Bronchial epithelial cell (primary cell): ENCODE results near the gene HSD17B12. TPM values are rescaled to one million over a fixed set of nuclear protein-coding genes. Genes with fewer than 3 reads are reported as not detected.
A peak's percentile ranks its signal among the peaks of the same experiment; 100 is the strongest.

ENCODE experiments used
- DNase-seq: peaks from one replicate; pipeline ENCODE4 v3.0.0-alpha.2; 2010; ENCODE audit warnings: low read depth
- FAIRE-seq: peaks from 2 replicates; lab custom pipeline; 2011; peaks lifted over from hg19 to GRCh38; lab: Jason Lieb, UNC
- H3K27me3 ChIP-seq: 2 replicates; pipeline ENCODE4 v1.5.1; 2011; ENCODE audit warnings: low read length; ENCODE audit not compliant: control insufficient read depth, insufficient read depth
- H3K36me3 ChIP-seq: 2 replicates; pipeline ENCODE4 v1.5.1; 2011; ENCODE audit warnings: low read length; ENCODE audit not compliant: control insufficient read depth, insufficient read depth
- H3K4me3 ChIP-seq: 2 replicates; pipeline ENCODE4 v1.5.1; 2011; ENCODE audit warnings: mild to moderate bottlenecking, low read depth, low read length, control low read depth
- total RNA-seq: library from RNA; depleted of rRNA; stranded (reverse); fragments of >200 nt; gene quantifications from 2 replicates; pipeline ENCODE4 v1.2.1, GENCODE V29; 2014
- TF ChIP-seq, protein P1 (sequence below): IDR thresholded peaks from 2 replicates; pipeline ENCODE4 v1.5.1; 2011; ENCODE audit warnings: mild to moderate bottlenecking, moderate library complexity, low read length, control low read depth, inconsistent platforms; ENCODE audit not compliant: insufficient read depth, severe bottlenecking

Gene HSD17B12
- total RNA-seq, 1 donor from 2014 or later = 103 TPM

DNA sequence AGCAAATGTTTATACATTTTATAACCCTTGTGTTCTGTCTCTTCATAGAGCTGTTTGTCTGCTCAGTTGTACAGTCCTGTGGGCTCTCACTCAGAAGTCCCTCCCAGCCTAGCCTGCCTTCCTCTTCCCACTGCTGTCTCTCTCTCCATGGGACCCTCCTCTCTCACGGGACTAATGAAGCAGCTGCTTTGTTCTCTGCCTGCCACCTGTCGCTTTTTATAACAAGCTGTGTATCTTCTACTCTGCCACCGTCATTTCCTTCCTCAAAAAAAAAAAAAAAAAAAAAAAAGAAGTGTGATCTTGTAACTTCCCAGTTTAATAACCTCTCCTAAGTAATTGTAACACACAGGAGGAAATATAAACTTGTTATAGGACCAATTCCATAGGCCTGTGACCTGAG is 107.9 kb downstream of the HSD17B12 start:
- no peak for DNase-seq
- Histone ChIP-seq H3K4me3 (no peak overlapping the region), H3K27me3 (no peaks in the 10 kb centered on the region), H3K36me3 (no peaks in the 10 kb centered on the region)
- TF ChIP-seq, protein P1, sequence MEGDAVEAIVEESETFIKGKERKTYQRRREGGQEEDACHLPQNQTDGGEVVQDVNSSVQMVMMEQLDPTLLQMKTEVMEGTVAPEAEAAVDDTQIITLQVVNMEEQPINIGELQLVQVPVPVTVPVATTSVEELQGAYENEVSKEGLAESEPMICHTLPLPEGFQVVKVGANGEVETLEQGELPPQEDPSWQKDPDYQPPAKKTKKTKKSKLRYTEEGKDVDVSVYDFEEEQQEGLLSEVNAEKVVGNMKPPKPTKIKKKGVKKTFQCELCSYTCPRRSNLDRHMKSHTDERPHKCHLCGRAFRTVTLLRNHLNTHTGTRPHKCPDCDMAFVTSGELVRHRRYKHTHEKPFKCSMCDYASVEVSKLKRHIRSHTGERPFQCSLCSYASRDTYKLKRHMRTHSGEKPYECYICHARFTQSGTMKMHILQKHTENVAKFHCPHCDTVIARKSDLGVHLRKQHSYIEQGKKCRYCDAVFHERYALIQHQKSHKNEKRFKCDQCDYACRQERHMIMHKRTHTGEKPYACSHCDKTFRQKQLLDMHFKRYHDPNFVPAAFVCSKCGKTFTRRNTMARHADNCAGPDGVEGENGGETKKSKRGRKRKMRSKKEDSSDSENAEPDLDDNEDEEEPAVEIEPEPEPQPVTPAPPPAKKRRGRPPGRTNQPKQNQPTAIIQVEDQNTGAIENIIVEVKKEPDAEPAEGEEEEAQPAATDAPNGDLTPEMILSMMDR = no peak
- FAIRE-seq = no peak

- no peaks in the 10 kb centered on the region for H3K27me3 ChIP-seq
- no peaks in the 10 kb centered on the region for H3K36me3 ChIP-seq
- DNase-seq (peak; percentile 87), FAIRE-seq (no peak)
- TF ChIP-seq, protein P1 = no peak
- H3K4me3 ChIP-seq = no peak overlapping the region
These were observed 109.3 kb downstream of the HSD17B12 start for GRCh38 chr11:43789700-43790443.

DNA sequence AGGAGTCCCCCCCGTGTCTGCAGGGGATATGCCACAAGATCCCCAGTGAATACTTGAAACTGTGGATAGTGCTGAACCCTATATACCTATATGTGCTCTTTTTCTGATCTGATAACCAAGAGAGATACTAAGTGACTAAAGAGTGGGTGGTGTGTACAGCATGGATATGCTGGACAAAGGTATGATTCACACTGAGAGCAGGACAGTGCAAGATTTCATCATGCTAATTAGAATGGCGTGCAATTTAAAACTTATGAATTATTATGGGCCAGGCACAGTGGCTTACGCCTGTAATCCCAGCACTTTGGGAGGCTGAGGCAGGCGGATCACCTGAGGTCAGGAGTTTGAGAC is 109.9 kb downstream of the HSD17B12 start:
- DNase-seq = peak; percentile 78

GRCh38 chr11:43797337-43797736 is 116.8 kb downstream of the HSD17B12 start:
- TF ChIP-seq, protein P1 = no peak
- Histone ChIP-seq H3K36me3 (no peaks in the 10 kb centered on the region), H3K4me3 (no peak overlapping the region), H3K27me3 (no peaks in the 10 kb centered on the region)
- FAIRE-seq (no peak), DNase-seq (no peak)

More for the DNA sequence above, 109.9 kb downstream of the HSD17B12 start:
- no peaks in the 10 kb centered on the region for H3K36me3 ChIP-seq
- H3K27me3 ChIP-seq = no peaks in the 10 kb centered on the region
- no peak overlapping the region for H3K4me3 ChIP-seq
- FAIRE-seq = no peak
- TF ChIP-seq, protein P1 = no peak

- Histone ChIP-seq H3K36me3 (no peaks in the 10 kb centered on the region), H3K27me3 (no peaks in the 10 kb centered on the region), H3K4me3 (no peak overlapping the region)
- FAIRE-seq (no peak), DNase-seq (no peak)
- TF ChIP-seq, protein P1 = no peak
These were observed 117.3 kb downstream of the HSD17B12 start for GRCh38 chr11:43797866-43798265.

GRCh38 chr11:43802509-43802908 is 122.0 kb downstream of the HSD17B12 start:
- TF ChIP-seq, protein P1 = peak; percentile 13
- Histone ChIP-seq H3K4me3 (no peak overlapping the region), H3K27me3 (no peaks in the 10 kb centered on the region), H3K36me3 (peaks cover 1% of the 10 kb centered on the region)
- DNase-seq = no peak
- no peak for FAIRE-seq
